Ishikawa (cell line): Measurements from ENCODE around the gene MYO16.

Experiments used
- CEBPB ChIP-seq: IDR thresholded peaks from 2 replicates; pipeline ENCODE4 v1.6.1; 2012
- RAD21 ChIP-seq: IDR thresholded peaks from 2 replicates; pipeline ENCODE4 v1.6.1; 2012; ENCODE audit warnings: low read depth
- YY1 ChIP-seq: IDR thresholded peaks from 2 replicates; pipeline ENCODE4 v1.6.1; 2012; ENCODE audit warnings: low read depth
- TF ChIP-seq, protein P1 (sequence below): IDR thresholded peaks from 2 replicates; pipeline ENCODE4 v1.6.1; 2012; ENCODE audit warnings: low read depth, mild to moderate bottlenecking
- TF ChIP-seq, protein P2 (sequence below): IDR thresholded peaks from 2 replicates; pipeline ENCODE4 v1.6.1; 2012

DNA sequence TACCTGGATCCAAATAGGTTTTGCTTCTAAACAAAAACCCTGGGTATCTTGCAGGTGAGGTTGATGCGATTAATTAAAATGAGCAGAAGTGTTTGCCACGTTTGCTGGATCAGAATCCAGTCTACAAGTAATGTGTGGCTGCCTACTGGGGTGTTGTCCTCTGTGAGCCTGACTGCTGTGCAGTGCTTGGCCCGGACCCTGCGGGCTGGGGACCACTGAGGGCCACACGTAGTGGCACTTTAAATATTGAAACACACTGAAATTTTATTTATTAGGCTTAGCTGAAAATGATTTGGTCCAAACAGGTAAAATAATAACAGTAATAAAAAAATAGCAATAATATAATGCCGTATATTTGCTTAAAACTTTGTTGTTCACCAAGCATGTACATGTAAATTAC is 338.0 kb downstream of the MYO16 start:
- TF ChIP-seq CEBPB (no peak), RAD21 (no peak), YY1 (no peak)
- TF ChIP-seq, protein P1, sequence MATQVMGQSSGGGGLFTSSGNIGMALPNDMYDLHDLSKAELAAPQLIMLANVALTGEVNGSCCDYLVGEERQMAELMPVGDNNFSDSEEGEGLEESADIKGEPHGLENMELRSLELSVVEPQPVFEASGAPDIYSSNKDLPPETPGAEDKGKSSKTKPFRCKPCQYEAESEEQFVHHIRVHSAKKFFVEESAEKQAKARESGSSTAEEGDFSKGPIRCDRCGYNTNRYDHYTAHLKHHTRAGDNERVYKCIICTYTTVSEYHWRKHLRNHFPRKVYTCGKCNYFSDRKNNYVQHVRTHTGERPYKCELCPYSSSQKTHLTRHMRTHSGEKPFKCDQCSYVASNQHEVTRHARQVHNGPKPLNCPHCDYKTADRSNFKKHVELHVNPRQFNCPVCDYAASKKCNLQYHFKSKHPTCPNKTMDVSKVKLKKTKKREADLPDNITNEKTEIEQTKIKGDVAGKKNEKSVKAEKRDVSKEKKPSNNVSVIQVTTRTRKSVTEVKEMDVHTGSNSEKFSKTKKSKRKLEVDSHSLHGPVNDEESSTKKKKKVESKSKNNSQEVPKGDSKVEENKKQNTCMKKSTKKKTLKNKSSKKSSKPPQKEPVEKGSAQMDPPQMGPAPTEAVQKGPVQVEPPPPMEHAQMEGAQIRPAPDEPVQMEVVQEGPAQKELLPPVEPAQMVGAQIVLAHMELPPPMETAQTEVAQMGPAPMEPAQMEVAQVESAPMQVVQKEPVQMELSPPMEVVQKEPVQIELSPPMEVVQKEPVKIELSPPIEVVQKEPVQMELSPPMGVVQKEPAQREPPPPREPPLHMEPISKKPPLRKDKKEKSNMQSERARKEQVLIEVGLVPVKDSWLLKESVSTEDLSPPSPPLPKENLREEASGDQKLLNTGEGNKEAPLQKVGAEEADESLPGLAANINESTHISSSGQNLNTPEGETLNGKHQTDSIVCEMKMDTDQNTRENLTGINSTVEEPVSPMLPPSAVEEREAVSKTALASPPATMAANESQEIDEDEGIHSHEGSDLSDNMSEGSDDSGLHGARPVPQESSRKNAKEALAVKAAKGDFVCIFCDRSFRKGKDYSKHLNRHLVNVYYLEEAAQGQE: no peak
- TF ChIP-seq, protein P2, sequence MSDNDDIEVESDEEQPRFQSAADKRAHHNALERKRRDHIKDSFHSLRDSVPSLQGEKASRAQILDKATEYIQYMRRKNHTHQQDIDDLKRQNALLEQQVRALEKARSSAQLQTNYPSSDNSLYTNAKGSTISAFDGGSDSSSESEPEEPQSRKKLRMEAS: no peak
